Measurements from ENCODE around the gene TNRC6A. TPM values are rescaled to one million over a fixed set of nuclear protein-coding genes. Genes with fewer than 3 reads are reported as not detected.

TNRC6A gene
- total and polyA plus RNA-seq, 2 of the 13 experiments (the other 11 are each of a cell fraction or from before 2014, with no cell fraction given): 30.9 to 43.6 TPM

DNA sequence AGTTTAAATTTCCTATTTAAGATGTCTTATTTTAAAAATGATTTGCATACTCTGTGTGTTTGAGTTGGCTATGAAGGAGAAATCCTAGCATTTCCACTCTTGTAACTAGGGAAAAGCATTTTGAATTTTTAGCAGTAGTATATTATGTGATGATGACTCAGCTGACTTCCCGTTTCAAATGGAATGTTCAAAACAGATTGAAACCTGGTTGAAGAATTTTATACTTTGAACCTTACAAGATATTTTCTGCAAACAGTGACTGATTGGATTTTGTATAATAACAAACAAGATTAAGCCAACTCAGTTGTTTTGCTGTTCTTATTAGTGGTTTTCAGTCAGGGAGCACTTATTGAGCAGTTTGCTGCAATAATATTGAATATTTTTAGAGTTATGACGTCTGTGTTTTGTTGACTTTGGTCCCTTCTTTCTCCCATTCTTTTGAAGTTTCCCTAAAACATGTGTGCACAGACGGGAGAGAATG lies 8.0 kb downstream of the TNRC6A start:
- no peaks in the 10 kb centered on the region for H3K27me3 ChIP-seq (ENCODE audit: control insufficient read depth in 1 of 2, insufficient read depth in 2 of 2, low read length in 2 of 2)
- no TSS peak for BruUV-seq (replicated peaks)
- H3K27ac ChIP-seq (ENCODE audit: extremely low read length, insufficient read depth, low read length): peak overlapping the region; percentile 70
- ChIA-PET POLR2A (no interaction called here), CTCF (ENCODE audit: low intra/inter-chr PET ratio, low total read pairs) (no interaction called here)
- in situ Hi-C loops (cut with HindIII; ENCODE audit: extremely low pct_ligation_motif_present, low pct_unique_long_range_greater_than_20kb) (no loop called here), intact Hi-C loops (cut with micrococcal nuclease; ENCODE audit: unreplicated experiment) (no loop called here)
- H3K79me2 ChIP-seq (ENCODE audit: insufficient read depth, low read length): peaks cover 100% of the 10 kb centered on the region
- WGBS (ENCODE audit: low lambda C conversion rate): 5% methylated on average over 3 of the region's 3 CpGs
- FAIRE-seq (peak; percentile 49), DNase-seq (ENCODE audit: low spot score) (peak; percentile 86), ATAC-seq (peak; percentile 83)
- peaks cover 7 to 45% of the 10 kb centered on the region in 2 experiments for H3K36me3 ChIP-seq (replicated peaks in 1 of 2; ENCODE audit: control insufficient read depth in 1 of 2, insufficient read depth in 2 of 2, low read length in 2 of 2)
- no peaks in the 10 kb centered on the region for H3K9me3 ChIP-seq (ENCODE audit: low read length)
- peak overlapping the region; percentile 47; the same call in 1 of the 2 replicates for H3K9ac ChIP-seq (ENCODE audit: insufficient read depth, low read depth, low read length)
- H3K4me3 ChIP-seq (replicated peaks in 1 of 3; ENCODE audit: insufficient read depth in 1 of 3, low read depth in 2 of 3, low read length in 3 of 3): peak overlapping the region in 2 of 3 experiments; percentile 2 to 12; a peak in 2 of 6 replicates
- H4K20me1 ChIP-seq (ENCODE audit: insufficient read depth, low read length): peaks cover 58% of the 10 kb centered on the region
- peak overlapping the region; percentile 50 for H3K4me2 ChIP-seq (ENCODE audit: low read depth, low read length)
- H3K4me1 ChIP-seq (ENCODE audit: insufficient read depth, low read length): peaks cover 86% of the 10 kb centered on the region
- H2AFZ ChIP-seq (ENCODE audit: low read length): no peak overlapping the region
- TF ChIP-seq DNMT3B (CRISPR knock-in tag; conservative IDR thresholded peaks at IDR 0.05) (0 out of 2 replicates have a peak, but pooled peaks have one; percentile 55), SOX5 (CRISPR knock-in tag; IDR thresholded peaks at IDR 0.05; ENCODE audit: borderline replicate concordance) (peak; percentile 61; the same call in 1 of the 2 replicates), ELF3 (CRISPR knock-in tag; IDR thresholded peaks at IDR 0.05) (0 out of 2 replicates have a peak, but pooled peaks have one; percentile 36), THAP8 (CRISPR knock-in tag; IDR thresholded peaks at IDR 0.05; ENCODE audit: borderline replicate concordance) (no peak), SOX6 (IDR thresholded peaks at IDR 0.05) (no peak), SOX6 (CRISPR knock-in tag; IDR thresholded peaks at IDR 0.05) (peak; percentile 53; the same call in 1 of the 2 replicates), HNF4A (CRISPR knock-in tag; IDR thresholded peaks at IDR 0.05) (peak; percentile 61), CCAR2 (optimal IDR thresholded peaks at IDR 0.05; ENCODE audit: low read depth, low read length) (no peak), HOMEZ (CRISPR knock-in tag; IDR thresholded peaks at IDR 0.05; ENCODE audit: low read depth) (peak; percentile 55; the same call in 1 of the 2 replicates), RXRB (CRISPR knock-in tag; IDR thresholded peaks at IDR 0.05; ENCODE audit: borderline replicate concordance) (0 out of 2 replicates have a peak, but pooled peaks have one; percentile 23), FOSL1 (CRISPR knock-in tag; IDR thresholded peaks at IDR 0.05; ENCODE audit: borderline replicate concordance) (peak; percentile 26; the same call in 1 of the 2 replicates), ZNF558 (CRISPR knock-in tag; IDR thresholded peaks at IDR 0.05; ENCODE audit: borderline replicate concordance) (no peak), MIER3 (CRISPR knock-in tag; IDR thresholded peaks at IDR 0.05; ENCODE audit: borderline replicate concordance) (peak; percentile 43; the same call in 1 of the 2 replicates), FOXP4 (CRISPR knock-in tag; IDR thresholded peaks at IDR 0.05) (peak; percentile 72), CREM (IDR thresholded peaks at IDR 0.05) (peak; percentile 62; the same call in 1 of the 2 replicates), CREM (CRISPR knock-in tag; IDR thresholded peaks at IDR 0.05) (no peak)
- TF ChIP-seq, protein P1, sequence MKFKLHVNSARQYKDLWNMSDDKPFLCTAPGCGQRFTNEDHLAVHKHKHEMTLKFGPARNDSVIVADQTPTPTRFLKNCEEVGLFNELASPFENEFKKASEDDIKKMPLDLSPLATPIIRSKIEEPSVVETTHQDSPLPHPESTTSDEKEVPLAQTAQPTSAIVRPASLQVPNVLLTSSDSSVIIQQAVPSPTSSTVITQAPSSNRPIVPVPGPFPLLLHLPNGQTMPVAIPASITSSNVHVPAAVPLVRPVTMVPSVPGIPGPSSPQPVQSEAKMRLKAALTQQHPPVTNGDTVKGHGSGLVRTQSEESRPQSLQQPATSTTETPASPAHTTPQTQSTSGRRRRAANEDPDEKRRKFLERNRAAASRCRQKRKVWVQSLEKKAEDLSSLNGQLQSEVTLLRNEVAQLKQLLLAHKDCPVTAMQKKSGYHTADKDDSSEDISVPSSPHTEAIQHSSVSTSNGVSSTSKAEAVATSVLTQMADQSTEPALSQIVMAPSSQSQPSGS (CRISPR knock-in tag; IDR thresholded peaks at IDR 0.05): peak; percentile 19; the same call in 1 of the 2 replicates
